PC-3 (cell line): ENCODE data around the gene UNCX.

Experiments used
- CTCF ChIP-seq: fragments of 300-600 bp; sonication (generic); conservative IDR thresholded peaks from 2 replicates; pipeline ENCODE4 v1.5.1; 2017; ENCODE audit warnings: antibody characterized with exemption, low read depth, mild to moderate bottlenecking, low read length
- EZH2 ChIP-seq: fragments of 300-600 bp; sonication (generic); IDR thresholded peaks from one replicate; pipeline ENCODE4 v1.6.1; 2017; ENCODE audit warnings: antibody characterized with exemption, mild to moderate bottlenecking, low read length; ENCODE audit not compliant: unreplicated experiment
- EZH2phosphoT487 ChIP-seq: fragments of 300-600 bp; sonication (generic); IDR thresholded peaks from 2 replicates; pipeline ENCODE4 v1.6.1; 2018; ENCODE audit warnings: mild to moderate bottlenecking, antibody characterized with exemption, low read length, borderline replicate concordance

GRCh38 chr7:1220000-1220726, 12.5 kb upstream of the UNCX start:
- TF ChIP-seq CTCF, result no peak
- no peak for TF ChIP-seq EZH2phosphoT487
- no peak for TF ChIP-seq EZH2
